ENCODE results near the gene PTCHD1.

PTCHD1 gene

DNA sequence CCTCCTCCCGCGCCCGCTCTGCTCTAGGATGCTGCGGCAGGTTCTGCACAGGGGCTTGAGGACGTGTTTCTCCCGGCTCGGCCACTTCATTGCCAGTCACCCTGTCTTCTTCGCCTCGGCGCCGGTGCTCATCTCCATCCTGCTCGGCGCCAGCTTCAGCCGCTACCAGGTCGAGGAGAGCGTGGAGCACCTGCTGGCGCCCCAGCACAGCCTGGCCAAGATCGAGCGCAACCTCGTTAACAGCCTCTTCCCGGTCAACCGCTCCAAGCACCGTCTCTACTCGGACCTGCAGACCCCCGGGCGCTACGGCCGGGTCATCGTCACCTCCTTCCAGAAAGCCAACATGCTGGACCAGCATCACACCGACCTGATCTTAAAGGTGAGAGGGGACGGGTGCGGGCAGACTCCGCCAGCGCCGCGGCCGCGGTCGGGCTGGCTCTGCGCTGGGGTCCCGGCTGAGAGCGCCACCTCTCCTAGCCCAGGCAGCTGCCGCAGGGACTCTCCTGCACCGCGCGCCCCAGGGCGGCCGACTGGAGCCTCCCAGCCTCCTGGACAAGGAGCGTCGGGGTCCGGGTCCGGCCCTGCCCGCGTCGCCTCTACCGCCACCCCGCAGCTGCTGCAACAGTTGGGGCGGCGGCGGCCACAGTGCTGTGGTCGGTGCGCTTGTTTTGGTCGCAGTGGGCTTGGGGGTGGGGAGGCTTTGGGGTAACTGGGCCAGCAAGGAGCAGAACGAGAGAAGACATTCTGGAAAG is at the start of gene PTCHD1:
Gene PTCHD1, plus strand, starts transcription at position 2 of the 752 bp plus-strand sequence. Its CDS starts 27 bp downstream, at position 29.
- DNase-seq (ENCODE audit: low read depth), result no peak

GRCh38 chrX:23286731-23287130 is 47.9 kb upstream of the PTCHD1 start:
- DNase-seq (ENCODE audit: low read depth), result no peak

- no peak for DNase-seq (ENCODE audit: low read depth)
Observed at GRCh38 chrX:23287191-23287725, 47.4 kb upstream of the PTCHD1 start.

GRCh38 chrX:23292354-23292987 is 42.2 kb upstream of the PTCHD1 start:
- DNase-seq (ENCODE audit: low read depth), result no peak

GRCh38 chrX:23292988-23293651 is 41.5 kb upstream of the PTCHD1 start:
- no peak for DNase-seq (ENCODE audit: low read depth)

DNA sequence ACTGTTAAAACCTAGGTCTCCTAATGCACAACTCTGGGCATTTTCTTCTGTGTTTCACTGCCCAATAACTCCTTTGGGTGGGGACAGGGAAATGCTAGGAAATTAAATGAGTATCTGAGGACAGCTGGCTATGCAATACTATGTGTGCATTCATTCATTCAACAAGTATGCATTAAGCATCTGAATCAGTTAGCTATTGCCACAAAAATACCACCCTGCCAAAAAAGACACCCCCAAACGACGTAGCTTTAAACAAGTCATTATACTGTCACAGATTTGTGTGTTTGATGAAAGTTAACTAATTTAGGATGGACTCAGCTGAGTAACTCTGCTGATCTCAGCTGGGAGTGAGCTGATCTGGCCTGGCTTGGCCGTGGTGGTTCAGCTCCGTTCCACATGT is 29.8 kb upstream of the PTCHD1 start:
- no peak for DNase-seq (ENCODE audit: low read depth)

DNA sequence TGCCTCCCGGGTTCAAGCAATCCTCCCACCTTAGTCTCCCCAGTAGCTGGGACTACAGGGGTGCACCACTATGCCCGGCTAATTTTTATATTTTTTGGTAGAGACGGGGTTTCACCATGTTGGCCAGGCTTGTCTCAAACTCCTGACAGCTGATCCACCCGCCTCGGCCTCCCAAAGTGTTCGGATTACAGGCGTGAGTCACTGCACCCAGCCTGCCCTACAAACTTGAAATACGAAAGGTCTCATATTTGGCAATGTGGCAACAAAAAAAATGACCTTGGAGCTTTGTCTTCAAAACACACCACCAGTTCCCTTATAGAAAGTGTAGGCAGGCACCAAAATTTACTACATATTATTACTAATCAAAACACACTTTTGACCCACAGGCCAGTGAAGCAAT is 22.9 kb upstream of the PTCHD1 start:
- DNase-seq (ENCODE audit: low read depth), result no peak

- DNase-seq (ENCODE audit: low read depth), result no peak
Observed at GRCh38 chrX:23312136-23312535, 22.5 kb upstream of the PTCHD1 start.

DNA sequence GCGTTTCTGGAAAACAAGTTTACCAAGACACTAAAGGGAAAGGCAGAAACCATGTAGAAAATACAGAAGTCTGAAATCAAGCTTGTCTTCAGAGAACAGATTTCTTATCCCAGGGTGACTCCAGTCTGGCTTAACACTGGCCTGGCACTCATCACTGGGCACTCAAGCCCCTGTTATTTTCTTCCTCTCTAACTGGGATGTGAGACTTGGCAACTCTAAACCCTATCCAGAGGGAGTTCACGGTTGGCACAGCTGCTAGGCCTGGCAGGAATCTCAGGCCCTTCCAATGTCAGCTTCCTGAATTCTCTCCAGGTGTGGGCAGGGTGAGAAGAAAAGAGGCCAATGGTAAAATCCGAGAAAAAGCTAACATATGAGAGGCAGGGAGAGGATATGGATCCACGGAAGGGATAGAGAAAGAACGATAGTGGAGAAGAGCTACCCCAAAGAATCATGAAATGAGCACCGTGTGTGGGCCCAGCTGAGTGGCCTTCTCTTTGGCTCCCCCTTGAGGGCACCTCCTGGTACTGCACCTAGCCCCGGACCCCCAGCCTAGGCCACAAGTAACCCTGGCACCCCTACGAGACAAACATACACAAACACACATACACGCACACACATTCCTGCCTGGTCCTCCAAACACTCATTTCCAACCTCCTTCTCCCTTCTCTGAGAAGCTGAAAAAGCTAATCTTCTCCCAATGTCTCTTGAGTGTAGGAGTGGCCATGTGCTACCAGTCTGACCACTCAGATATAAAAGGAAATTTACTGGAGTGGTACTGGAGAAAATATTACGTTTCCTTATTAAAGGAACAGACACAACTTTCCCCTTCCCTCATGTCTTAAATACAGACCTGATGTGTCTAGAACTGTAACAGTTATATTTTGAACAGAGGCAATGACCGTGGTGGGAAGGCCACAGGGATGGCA is 16.6 kb upstream of the PTCHD1 start:
- no peak for DNase-seq (ENCODE audit: low read depth)

GRCh38 chrX:23327104-23327503 is 7.5 kb upstream of the PTCHD1 start:
- DNase-seq (ENCODE audit: low read depth), result no peak

- no peak for DNase-seq (ENCODE audit: low read depth)
Observed at GRCh38 chrX:23331701-23332100, 2.9 kb upstream of the PTCHD1 start.

DNA sequence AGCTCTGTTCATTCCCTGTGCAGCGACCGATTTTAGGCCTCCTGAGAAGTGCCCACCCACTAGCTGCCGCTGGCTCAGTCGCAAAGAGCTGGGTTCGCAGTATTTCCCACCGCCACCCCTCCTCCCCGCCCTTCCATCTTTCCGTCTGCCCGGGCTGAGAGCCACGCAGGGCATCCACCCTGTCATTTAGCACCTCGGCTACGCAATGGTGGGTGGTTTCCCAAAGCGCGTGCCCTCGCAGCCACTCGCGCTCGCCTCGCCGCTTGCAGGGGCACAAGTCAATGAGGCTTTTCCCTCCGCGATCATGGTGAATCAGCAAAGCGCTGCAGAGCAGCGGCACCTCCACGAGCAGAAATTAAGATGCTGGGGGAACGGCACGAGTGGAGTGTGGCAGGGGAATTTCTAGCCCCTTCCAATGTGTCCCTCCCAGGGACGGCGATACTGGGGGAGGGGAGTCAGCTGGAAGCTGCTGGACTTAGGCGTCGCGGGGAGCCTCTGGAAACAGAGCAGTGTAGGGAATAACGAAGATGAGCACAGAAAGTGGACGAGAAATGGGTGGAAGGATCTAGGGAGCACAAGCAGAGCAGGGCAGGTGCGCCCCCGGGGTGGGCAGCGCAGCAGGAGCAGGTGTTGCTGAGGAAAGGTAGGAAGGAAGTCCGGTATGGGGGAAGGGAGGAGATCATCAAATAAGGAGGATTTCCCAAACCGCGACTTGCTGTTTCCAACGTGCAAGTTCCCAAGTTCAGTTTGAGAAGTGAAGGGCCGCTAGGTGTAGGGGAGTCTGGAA is 2.4 kb upstream of the PTCHD1 start:
- DNase-seq (ENCODE audit: low read depth), result no peak

DNA sequence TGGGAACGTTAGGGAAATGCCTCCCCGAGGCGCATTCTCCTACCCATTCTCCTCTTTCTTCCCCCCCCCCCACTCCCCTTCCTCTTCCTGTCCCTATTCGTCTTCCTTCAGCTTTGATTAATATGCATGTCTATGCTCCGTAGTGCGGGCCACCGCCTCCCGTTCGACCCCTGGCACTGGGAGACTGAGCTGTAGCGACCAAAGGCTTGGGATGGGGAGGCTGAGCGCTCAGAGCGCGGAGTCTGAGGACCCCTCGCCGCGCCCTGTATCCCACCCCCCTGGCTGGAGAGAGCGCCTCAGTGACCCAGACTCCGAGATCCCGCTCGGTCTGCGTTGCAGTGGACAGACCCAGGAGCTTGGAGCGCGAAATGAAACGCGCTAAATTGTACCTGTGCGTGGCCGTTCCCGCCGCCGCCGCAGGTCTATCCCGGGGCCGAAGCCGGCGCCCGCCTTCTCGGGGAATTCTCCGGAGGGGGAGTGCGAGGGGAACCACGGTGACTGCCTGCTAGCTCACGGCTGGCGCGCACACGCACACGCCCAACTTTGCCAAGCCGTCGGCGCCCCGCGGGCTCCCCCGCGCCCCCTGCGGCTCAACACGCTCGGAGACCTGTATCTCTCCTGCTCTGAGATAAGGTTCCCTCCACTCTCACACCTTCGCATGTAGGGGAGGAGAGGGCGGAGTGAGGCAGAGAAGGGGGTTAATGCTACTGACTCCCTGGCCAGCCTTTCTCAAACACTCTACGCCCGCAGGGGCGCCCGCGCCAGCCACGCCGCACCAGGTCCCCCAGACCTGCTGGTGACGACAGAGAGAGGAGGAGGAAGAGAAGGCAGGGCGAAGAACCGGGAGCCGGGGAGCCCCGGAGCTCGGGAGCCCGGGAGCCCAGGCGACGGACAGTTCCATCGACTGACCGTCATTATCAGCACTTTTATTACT is 1.5 kb upstream of the PTCHD1 start:
- no peak for DNase-seq (ENCODE audit: low read depth)

GRCh38 chrX:23333842-23334520 is 668 bp upstream of the PTCHD1 start:
- no peak for DNase-seq (ENCODE audit: low read depth)

DNA sequence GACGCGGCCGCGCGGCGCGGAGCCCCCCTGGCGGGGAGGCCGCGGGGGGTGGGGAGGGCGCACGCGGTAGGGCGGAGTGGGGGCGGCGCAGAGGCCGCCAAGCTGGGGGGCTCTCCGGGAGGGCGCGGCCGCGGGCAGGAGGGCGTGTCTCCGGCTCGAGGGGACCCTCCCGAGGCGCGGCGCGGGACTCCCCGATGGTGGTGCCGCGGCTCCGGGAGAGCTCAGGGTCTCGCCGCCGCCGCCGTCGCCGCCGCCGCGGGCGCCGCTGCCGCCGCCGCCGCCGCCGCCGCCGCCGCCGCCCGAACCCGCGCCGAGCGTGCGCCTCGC is 165 bp upstream of the PTCHD1 start:
- no peak for DNase-seq (ENCODE audit: low read depth)

- DNase-seq (ENCODE audit: low read depth), result no peak
Observed at GRCh38 chrX:23338334-23338733, 3.7 kb downstream of the PTCHD1 start.

- no peak for DNase-seq (ENCODE audit: low read depth)
Observed at GRCh38 chrX:23341452-23341851, 6.8 kb downstream of the PTCHD1 start.

- no peak for DNase-seq (ENCODE audit: low read depth)
Observed at GRCh38 chrX:23344238-23344903, 9.7 kb downstream of the PTCHD1 start.

GRCh38 chrX:23344904-23345271 is 10.2 kb downstream of the PTCHD1 start:
- no peak for DNase-seq (ENCODE audit: low read depth)

All from stromal cell of bone marrow (primary cell).